HL-60 (cell line): ENCODE data around the gene NF2.

Source experiments
- DNase-seq, 2 experiments: peaks; one replicate each; pipeline ENCODE4 v3.0.0-alpha.2; 2010 to 2020; ENCODE audit warnings: low read depth in 1 of 2, low spot score in 1 of 2
- H3K27ac ChIP-seq: fragments of 250-450 bp; sonication (Bioruptor Pico); replicated peaks from 2 replicates; pipeline ENCODE4 v1.5.1; 2020; ENCODE audit warnings: mild to moderate bottlenecking, moderate library complexity
- H3K27me3 ChIP-seq: fragments of 250-450 bp; sonication (Bioruptor Pico); 2 replicates; pipeline ENCODE4 v1.5.1; 2021; ENCODE audit warnings: mild to moderate bottlenecking, moderate library complexity; ENCODE audit not compliant: insufficient read depth, poor library complexity, severe bottlenecking
- H3K4me3 ChIP-seq: replicated peaks from 2 replicates; pipeline ENCODE4 v1.5.1; 2011; ENCODE audit warnings: mild to moderate bottlenecking, control low read depth, low read length; ENCODE audit not compliant: insufficient read depth
- CTCF ChIP-seq: IDR thresholded peaks from one replicate; pipeline ENCODE4 v1.5.1; 2011; ENCODE audit warnings: low read length, control low read depth, inconsistent platforms; ENCODE audit not compliant: insufficient read depth
- GABPA ChIP-seq: IDR thresholded peaks from 2 replicates; pipeline ENCODE4 v1.6.1; 2012; ENCODE audit warnings: low read depth
- POLR2AphosphoS5 ChIP-seq: IDR thresholded peaks from 2 replicates; pipeline ENCODE4 v1.6.1; 2012; ENCODE audit warnings: low read depth
- SPI1 ChIP-seq: IDR thresholded peaks from 2 replicates; pipeline ENCODE4 v1.6.1; 2012; ENCODE audit warnings: low read depth, mild to moderate bottlenecking, borderline replicate concordance
- TF ChIP-seq, protein P1 (sequence below): IDR thresholded peaks from 2 replicates; pipeline ENCODE4 v1.6.1; 2012; ENCODE audit warnings: low read depth; ENCODE audit not compliant: insufficient replicate concordance

Gene NF2

DNA sequence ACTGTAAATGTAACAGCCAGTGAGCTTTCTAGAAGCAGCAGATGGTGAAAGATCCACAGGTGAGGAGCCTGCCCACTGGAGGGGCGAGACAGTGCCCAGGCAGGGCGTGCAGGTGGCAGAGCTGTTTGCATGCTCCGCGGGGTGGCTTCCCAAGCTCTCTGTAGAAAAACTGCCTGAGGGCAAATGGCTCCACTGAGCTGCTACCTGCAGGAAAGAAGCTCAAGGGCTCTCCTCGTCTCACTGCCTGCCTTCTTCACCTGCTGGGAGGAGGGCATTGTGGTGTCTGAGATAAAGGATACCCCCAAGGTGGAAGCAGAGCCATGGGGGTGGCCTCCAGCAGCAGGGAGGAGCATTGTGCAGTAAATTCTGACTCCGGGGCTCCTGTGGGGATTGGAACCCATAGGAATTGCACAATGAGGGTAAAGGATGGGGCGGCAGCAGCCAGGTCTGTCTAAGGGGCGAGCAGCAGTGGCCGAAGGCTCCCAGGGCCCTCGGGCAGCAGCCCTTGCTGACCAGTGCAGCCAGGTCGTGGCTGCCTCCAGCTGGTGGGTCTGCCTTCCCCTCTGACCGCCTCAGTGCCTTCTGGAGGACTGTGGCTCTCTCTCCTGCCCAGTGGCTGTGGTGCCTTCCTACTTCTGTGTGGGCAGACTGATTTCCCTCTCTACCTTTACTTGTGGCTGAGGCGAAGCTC lies 88.3 kb downstream of the NF2 start:
- Histone ChIP-seq H3K27me3 (no peaks in the 10 kb centered on the region), H3K27ac (no peak overlapping the region), H3K4me3 (no peak overlapping the region)
- no peak for TF ChIP-seq POLR2AphosphoS5
- no peak for TF ChIP-seq SPI1
- no peak for DNase-seq

DNA sequence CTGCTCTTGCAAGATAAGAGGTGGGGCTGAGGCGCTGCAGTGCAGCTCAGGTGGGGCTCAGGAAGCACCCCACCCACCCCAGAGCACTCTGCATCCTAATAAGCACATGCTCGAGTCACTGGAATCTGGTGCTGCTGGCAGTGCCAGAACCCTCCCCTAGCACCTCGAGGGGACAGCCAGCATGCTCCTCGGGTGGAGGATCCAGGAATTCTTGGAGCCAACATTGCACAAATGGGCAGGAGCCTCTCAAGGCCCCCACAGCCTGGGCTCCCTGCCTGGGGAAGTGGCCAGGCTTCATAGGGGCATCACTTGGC lies 88.9 kb downstream of the NF2 start:
- Histone ChIP-seq H3K27me3 (no peaks in the 10 kb centered on the region), H3K4me3 (no peak overlapping the region), H3K27ac (no peak overlapping the region)
- TF ChIP-seq SPI1 = no peak
- TF ChIP-seq GABPA = no peak
- TF ChIP-seq POLR2AphosphoS5 = no peak
- TF ChIP-seq CTCF = no peak
- TF ChIP-seq, protein P1, sequence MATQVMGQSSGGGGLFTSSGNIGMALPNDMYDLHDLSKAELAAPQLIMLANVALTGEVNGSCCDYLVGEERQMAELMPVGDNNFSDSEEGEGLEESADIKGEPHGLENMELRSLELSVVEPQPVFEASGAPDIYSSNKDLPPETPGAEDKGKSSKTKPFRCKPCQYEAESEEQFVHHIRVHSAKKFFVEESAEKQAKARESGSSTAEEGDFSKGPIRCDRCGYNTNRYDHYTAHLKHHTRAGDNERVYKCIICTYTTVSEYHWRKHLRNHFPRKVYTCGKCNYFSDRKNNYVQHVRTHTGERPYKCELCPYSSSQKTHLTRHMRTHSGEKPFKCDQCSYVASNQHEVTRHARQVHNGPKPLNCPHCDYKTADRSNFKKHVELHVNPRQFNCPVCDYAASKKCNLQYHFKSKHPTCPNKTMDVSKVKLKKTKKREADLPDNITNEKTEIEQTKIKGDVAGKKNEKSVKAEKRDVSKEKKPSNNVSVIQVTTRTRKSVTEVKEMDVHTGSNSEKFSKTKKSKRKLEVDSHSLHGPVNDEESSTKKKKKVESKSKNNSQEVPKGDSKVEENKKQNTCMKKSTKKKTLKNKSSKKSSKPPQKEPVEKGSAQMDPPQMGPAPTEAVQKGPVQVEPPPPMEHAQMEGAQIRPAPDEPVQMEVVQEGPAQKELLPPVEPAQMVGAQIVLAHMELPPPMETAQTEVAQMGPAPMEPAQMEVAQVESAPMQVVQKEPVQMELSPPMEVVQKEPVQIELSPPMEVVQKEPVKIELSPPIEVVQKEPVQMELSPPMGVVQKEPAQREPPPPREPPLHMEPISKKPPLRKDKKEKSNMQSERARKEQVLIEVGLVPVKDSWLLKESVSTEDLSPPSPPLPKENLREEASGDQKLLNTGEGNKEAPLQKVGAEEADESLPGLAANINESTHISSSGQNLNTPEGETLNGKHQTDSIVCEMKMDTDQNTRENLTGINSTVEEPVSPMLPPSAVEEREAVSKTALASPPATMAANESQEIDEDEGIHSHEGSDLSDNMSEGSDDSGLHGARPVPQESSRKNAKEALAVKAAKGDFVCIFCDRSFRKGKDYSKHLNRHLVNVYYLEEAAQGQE = no peak
- no peak for DNase-seq

DNA sequence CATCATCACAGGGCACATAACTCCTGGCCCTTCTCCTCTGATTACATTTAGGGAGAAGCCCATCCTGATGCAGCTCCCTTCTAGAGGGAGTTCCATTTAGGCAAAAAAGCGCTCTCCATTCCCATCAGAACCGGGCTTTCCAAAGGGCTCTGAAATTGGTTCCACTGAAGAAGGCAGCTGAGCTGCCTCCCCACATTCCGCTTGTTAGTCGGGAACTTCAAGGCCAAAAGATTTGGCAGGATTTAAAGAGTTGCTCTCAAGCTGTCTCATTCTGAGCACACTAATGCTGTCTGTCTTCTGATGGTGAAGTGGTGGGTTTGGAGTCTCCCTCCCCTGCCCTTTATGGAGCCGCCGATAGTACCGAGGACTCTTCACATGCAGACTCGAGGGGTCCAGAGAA lies 89.7 kb downstream of the NF2 start:
- DNase-seq = no peak
- Histone ChIP-seq H3K27me3 (no peaks in the 10 kb centered on the region), H3K27ac (no peak overlapping the region), H3K4me3 (no peak overlapping the region)
- TF ChIP-seq GABPA (no peak), CTCF (no peak), SPI1 (no peak), POLR2AphosphoS5 (no peak)
- TF ChIP-seq, protein P1 = no peak

- H3K4me3 ChIP-seq = no peak overlapping the region
- DNase-seq = no peak
- no peaks in the 10 kb centered on the region for H3K27me3 ChIP-seq
- no peak overlapping the region for H3K27ac ChIP-seq
- TF ChIP-seq POLR2AphosphoS5 (no peak), GABPA (no peak)
Observed at GRCh38 chr22:29693671-29694070, 90.2 kb downstream of the NF2 start.
